Measurements from ENCODE around the gene TPSAB1.

Gene TPSAB1

GRCh38 chr16:1211451-1212268 is 28.8 kb upstream of the TPSAB1 start:
- no peak for DNase-seq

DNA sequence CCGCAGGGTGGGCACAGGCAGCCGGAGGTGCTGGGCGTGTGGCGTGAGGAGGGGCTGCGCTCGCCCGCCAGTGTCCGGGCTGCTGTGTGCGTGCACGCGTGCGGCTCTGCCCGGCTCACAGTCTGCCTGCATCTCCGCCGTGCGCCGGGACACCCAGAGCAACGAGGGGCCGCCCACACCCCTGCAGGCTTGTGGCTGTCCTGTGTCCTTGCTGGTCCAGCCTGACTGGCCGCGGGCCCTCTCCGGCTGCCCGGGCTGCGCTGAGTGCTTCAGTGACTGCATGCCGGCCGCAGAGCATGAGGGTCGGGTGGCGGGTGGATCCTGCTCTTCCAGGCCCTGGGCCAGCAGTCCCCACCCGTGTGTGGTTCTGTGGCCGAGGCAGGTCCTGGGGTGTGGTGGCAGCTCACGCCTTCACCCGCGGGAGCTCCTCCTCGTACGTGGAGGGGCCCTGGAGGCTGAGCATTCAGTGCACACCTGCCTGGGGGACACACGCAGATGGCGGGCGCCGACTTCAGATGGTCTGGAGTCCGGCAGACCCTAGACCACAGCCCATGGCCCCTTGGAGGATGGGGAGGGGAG is 27.8 kb upstream of the TPSAB1 start:
- no peak for DNase-seq

DNA sequence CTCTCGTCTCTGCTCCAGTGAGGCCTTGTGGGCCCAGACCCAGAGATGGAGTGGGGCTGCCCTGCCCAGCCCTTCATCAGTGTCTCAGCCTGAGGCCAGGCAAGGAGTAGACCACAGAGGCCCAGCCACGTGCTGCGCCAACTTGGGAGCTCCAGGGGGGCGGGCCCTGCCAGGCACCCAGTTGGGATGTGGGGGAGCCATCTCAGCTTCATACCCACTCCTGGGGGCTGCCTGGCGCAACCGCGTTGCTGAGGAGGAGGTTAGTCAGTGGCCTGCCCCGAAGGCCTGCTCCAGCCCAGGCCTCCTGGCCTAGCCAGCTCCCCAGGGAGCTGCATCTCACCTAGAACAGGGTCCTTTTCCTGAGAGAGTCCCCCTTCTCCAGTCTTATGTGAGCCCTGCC is 27.3 kb upstream of the TPSAB1 start:
- DNase-seq, result no peak

DNA sequence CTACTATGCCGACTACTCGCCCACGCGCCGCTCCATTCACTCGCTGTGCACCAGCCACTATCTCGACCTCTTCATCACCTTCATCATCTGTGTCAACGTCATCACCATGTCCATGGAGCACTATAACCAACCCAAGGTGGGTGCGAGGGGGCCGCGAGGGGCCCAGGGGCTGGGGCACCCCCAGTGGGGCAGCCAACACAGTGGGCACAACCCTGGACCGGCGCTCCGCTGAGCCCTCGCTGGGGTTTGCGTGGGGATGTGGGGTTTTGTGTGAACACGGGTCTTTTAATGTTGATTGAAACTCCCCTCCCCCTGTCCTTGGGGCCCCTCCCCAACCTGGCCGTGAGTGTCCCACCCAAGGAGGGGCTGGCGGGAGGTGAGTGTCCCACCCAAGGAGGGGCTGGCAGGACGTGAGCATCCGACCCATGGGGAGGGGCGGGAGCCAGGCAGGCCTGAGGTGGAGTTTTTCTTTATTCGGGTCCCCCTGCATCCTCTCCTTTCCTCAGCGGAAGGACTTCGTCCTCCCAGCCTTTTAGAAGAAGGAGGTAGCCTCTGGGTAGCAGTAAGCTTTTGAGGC is 26.6 kb upstream of the TPSAB1 start:
- DNase-seq, result no peak

DNA sequence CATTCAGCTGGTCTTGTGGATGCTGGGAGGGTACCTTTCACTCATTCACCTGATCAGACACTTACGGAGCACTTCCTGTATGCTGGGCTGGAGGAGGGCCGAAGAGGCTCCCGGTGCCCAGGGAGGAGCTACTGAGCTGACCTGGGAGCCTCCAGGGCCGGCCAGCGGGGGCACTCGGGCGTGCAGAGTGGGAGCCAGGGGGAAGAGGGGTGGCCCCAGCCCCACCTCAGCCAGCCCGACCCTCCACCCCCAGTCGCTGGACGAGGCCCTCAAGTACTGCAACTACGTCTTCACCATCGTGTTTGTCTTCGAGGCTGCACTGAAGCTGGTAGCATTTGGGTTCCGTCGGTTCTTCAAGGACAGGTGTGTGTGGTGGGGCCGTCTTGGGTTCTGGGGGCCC is 25.8 kb upstream of the TPSAB1 start:
- no peak for DNase-seq

GRCh38 chr16:1215574-1216295 is 24.8 kb upstream of the TPSAB1 start:
- DNase-seq, result no peak

- no peak for DNase-seq
Measured at GRCh38 chr16:1216296-1216619, 24.2 kb upstream of the TPSAB1 start.

GRCh38 chr16:1216681-1217400 is 23.7 kb upstream of the TPSAB1 start:
- no peak for DNase-seq

GRCh38 chr16:1217526-1217925 is 23.0 kb upstream of the TPSAB1 start:
- DNase-seq, result no peak

GRCh38 chr16:1218061-1218929 is 22.2 kb upstream of the TPSAB1 start:
- no peak for DNase-seq

- no peak for DNase-seq
Measured at GRCh38 chr16:1218930-1219611, 21.4 kb upstream of the TPSAB1 start.

DNA sequence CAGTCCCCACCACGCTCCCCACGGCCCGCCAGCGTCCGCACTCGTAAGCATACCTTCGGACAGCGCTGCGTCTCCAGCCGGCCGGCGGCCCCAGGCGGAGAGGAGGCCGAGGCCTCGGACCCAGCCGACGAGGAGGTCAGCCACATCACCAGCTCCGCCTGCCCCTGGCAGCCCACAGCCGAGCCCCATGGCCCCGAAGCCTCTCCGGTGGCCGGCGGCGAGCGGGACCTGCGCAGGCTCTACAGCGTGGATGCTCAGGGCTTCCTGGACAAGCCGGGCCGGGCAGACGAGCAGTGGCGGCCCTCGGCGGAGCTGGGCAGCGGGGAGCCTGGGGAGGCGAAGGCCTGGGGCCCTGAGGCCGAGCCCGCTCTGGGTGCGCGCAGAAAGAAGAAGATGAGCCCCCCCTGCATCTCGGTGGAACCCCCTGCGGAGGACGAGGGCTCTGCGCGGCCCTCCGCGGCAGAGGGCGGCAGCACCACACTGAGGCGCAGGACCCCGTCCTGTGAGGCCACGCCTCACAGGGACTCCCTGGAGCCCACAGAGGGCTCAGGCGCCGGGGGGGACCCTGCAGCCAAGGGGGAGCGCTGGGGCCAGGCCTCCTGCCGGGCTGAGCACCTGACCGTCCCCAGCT is 20.3 kb upstream of the TPSAB1 start:
- DNase-seq, result no peak

GRCh38 chr16:1220841-1221627 is 19.5 kb upstream of the TPSAB1 start:
- no peak for DNase-seq

DNA sequence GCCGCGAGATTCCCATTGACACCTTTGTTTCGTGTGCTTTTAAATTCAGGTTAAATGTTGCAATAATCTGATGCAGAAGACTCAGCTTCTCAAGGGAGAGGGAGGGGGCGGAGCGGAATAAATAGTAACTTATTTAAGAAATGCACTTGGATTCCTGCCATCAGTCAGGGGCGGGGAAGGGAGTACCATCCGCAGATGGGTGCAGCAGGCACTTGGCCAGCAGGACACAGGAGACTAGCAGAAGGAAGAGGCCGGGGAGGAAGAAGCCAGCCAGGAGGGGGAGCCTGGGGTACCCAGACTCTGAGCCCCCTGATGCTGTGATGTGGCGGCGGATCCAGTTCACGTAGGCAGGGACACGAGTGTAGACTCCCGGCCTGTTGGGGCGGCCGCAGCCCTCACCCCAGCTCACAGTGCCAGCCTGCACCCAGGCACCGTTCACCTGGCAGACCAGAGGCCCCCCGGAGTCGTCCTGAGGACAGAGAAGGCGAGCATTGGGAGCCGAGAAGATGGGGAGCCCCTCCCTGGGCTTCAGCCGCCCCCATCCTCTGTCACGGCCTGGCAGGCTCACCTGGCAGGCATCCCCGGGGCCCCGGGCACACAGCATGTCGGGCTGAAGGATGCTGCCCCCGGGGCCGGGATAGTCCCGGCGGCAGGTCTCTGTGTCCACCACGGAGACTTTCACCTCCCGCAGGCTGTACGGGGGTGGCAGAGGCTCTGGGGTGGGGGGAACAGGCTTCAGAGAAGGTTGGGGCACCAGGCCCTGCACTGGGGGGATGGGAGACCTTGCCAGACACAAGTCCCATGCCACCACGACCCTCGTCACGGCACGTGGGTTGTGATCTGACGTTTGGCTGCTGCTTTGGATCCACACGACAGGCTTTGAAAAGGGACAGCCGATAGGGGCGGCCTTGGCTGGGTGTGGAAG is 18.6 kb upstream of the TPSAB1 start:
- DNase-seq, result no peak

GRCh38 chr16:1222553-1223354 is 17.8 kb upstream of the TPSAB1 start:
- DNase-seq, result no peak

- DNase-seq, result no peak
Measured at GRCh38 chr16:1223355-1224214, 16.9 kb upstream of the TPSAB1 start.

GRCh38 chr16:1224558-1224957 is 15.9 kb upstream of the TPSAB1 start:
- DNase-seq, result no peak
